Loucy (cell line): Measurements from ENCODE around the gene CDH4.

ENCODE experiments used
- H2AFZ ChIP-seq: fragments of 200-600 bp; sonication (generic); 2 replicates; pipeline ENCODE4 v1.6.0; 2016; ENCODE audit warnings: antibody characterized with exemption, mild to moderate bottlenecking, low read length, moderate library complexity
- H3F3A ChIP-seq: fragments of 200-600 bp; 2 replicates; pipeline ENCODE4 v1.6.0; 2016; ENCODE audit warnings: antibody characterized with exemption, low read depth, mild to moderate bottlenecking
- H3K27me3 ChIP-seq: fragments of 200-600 bp; sonication (generic); 2 replicates; pipeline ENCODE4 v1.6.1; 2014; ENCODE audit warnings: low read length, mild to moderate bottlenecking; ENCODE audit not compliant: insufficient read depth, poor library complexity, severe bottlenecking
- H3K36me3 ChIP-seq: fragments of 200-600 bp; sonication (generic); 2 replicates; pipeline ENCODE4 v1.6.1; 2016; ENCODE audit warnings: low read length; ENCODE audit not compliant: insufficient read depth
- H3K4me1 ChIP-seq: fragments of 200-600 bp; sonication (generic); 2 replicates; pipeline ENCODE4 v1.5.1; 2014; ENCODE audit warnings: low read length, mild to moderate bottlenecking; ENCODE audit not compliant: insufficient read depth, poor library complexity, severe bottlenecking
- H3K4me2 ChIP-seq: fragments of 200-600 bp; sonication (generic); 2 replicates; pipeline ENCODE4 v1.6.0; 2014; ENCODE audit warnings: antibody characterized with exemption, low read length, low read depth, mild to moderate bottlenecking; ENCODE audit not compliant: poor library complexity, severe bottlenecking
- H3K4me3 ChIP-seq: fragments of 200-600 bp; sonication (generic); 2 replicates; pipeline ENCODE4 v1.5.1; 2014; ENCODE audit warnings: low read length, mild to moderate bottlenecking, mixed read lengths; ENCODE audit not compliant: poor library complexity, severe bottlenecking
- H3K79me2 ChIP-seq: fragments of 200-600 bp; sonication (generic); 2 replicates; pipeline ENCODE4 v1.6.1; 2014; ENCODE audit warnings: low read length; ENCODE audit not compliant: insufficient read depth
- H3K9ac ChIP-seq: fragments of 200-600 bp; sonication (generic); 2 replicates; pipeline ENCODE4 v1.6.0; 2014; ENCODE audit warnings: mild to moderate bottlenecking, low read depth, low read length, moderate library complexity; ENCODE audit not compliant: poor library complexity, severe bottlenecking
- H3K9me2 ChIP-seq: fragments of 200-600 bp; sonication (generic); replicated peaks from 2 replicates; pipeline ENCODE4 v1.6.1; 2016; ENCODE audit warnings: low read depth, low read length, mixed read lengths
- H3K9me3 ChIP-seq: fragments of 200-600 bp; sonication (generic); 2 replicates; pipeline ENCODE4 v1.6.1; 2014; ENCODE audit warnings: mild to moderate bottlenecking, antibody characterized with exemption, low read length, low read depth; ENCODE audit not compliant: insufficient read depth
- H4K20me1 ChIP-seq: fragments of 200-600 bp; sonication (generic); 2 replicates; pipeline ENCODE4 v1.6.0; 2014; ENCODE audit warnings: antibody characterized with exemption, low read length, mild to moderate bottlenecking; ENCODE audit not compliant: insufficient read depth, poor library complexity, severe bottlenecking
- EZH2phosphoT487 ChIP-seq: fragments of 200-600 bp; IDR thresholded peaks from 2 replicates; pipeline ENCODE4 v1.6.1; 2018; ENCODE audit warnings: antibody characterized with exemption, mild to moderate bottlenecking, moderate library complexity, borderline replicate concordance
- TF ChIP-seq, protein P1 (sequence below): fragments of 200-600 bp; sonication (generic); conservative IDR thresholded peaks from 2 replicates; pipeline ENCODE4 v1.5.1; 2014; ENCODE audit warnings: mild to moderate bottlenecking, antibody characterized with exemption, low read length

CDH4 gene

DNA sequence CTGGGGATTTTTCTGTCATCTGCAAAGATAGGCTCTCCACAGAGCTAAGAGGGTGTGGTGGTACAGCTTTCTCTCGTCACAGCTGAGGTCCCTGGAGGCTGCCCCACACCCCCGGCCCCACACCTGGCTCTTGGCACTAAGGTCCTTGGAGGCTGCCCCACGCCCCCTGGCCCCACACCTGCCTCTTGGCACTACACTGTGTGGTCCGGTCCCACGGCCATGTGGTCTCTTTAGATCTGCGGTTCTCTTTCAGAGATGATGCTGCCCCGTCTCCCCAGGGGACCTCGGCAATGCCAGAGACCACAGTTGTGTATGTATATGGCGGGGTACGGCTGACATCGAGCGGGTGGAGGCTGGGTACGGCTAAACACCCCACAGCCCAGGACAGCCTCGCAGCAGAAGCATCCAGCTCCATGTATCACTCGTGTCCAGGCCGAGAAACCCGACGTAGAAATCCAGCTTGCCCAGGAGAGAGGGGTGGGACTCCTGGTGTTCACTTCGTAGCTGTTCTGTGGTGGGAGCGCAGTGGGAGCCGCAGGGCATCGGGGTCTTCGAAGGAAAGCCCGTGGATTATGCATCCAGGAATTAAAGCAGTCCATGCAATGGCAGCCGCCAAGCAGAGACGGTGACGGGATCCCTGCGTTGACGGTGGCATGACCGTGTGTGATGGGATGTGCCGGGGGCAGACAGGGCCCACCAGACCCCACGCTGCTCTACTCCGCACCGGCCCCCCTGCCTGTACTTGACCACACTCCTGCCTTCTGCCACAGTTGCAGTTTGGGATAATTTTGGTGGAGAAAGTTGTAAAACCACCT is 292.1 kb downstream of the CDH4 start:
- Histone ChIP-seq H3K36me3 (no peaks in the 10 kb centered on the region), H4K20me1 (peaks cover 9% of the 10 kb centered on the region), H3K9ac (no peak overlapping the region), H3K4me2 (no peak overlapping the region), H3K4me1 (no peaks in the 10 kb centered on the region), H3K9me3 (no peaks in the 10 kb centered on the region), H2AFZ (no peak overlapping the region), H3K27me3 (no peaks in the 10 kb centered on the region), H3F3A (no peaks in the 10 kb centered on the region), H3K4me3 (no peak overlapping the region), H3K9me2 (no peaks in the 10 kb centered on the region), H3K79me2 (peaks cover 8% of the 10 kb centered on the region; the same call in 1 of the 2 replicates)
- TF ChIP-seq EZH2phosphoT487, result no peak
- TF ChIP-seq, protein P1, sequence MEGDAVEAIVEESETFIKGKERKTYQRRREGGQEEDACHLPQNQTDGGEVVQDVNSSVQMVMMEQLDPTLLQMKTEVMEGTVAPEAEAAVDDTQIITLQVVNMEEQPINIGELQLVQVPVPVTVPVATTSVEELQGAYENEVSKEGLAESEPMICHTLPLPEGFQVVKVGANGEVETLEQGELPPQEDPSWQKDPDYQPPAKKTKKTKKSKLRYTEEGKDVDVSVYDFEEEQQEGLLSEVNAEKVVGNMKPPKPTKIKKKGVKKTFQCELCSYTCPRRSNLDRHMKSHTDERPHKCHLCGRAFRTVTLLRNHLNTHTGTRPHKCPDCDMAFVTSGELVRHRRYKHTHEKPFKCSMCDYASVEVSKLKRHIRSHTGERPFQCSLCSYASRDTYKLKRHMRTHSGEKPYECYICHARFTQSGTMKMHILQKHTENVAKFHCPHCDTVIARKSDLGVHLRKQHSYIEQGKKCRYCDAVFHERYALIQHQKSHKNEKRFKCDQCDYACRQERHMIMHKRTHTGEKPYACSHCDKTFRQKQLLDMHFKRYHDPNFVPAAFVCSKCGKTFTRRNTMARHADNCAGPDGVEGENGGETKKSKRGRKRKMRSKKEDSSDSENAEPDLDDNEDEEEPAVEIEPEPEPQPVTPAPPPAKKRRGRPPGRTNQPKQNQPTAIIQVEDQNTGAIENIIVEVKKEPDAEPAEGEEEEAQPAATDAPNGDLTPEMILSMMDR, result no peak

DNA sequence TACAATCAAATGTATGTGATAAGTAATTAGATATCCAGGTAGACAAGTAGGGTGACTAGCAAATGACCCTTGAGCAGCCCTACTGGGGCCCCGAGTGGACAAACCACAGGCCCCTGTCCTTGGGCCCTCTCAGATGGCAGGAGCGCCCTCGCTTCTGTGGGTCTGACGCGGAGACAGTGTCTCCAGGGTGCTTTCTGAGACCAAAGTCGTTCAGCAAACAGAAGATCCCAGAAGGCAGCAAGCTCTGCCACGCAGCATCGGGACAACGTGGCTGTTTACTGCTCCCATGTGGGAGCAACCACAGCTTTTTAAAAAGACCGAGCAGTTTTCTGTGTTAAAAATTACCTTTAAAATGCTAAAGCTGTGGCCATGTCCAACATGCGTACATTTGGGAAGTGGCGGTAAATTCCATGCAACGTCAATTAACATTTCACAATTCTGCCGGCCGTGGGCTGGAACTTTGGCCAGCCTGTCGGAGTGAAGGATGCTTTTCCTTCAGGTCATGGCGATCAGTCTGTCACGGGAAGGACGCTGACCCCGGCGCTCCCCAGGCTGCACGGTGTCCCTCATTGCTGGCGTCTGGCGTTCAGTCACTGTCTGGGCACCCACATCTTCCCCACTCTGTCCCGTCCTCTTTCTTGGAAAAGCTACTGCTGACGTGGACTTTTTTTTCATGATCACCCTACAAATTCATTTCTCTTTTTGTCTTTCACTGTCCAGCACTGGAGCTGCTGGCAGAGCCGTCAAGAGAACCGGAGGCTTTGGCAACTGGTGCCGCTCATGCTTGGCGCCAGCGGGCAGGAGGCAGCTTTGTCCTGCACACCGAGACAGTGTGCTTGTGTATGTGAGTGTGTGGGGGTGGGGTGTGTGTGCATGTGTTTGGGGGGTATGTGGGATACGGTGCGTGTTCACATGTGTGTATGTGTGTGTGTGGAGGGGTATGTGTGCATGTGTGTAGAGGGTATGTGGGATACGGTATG is 293.1 kb downstream of the CDH4 start:
- Histone ChIP-seq H3K79me2 (peaks cover 8% of the 10 kb centered on the region; the same call in 1 of the 2 replicates), H3K27me3 (no peaks in the 10 kb centered on the region), H3K9me3 (no peaks in the 10 kb centered on the region), H3K36me3 (no peaks in the 10 kb centered on the region), H3K9me2 (no peaks in the 10 kb centered on the region), H3K4me1 (no peaks in the 10 kb centered on the region), H2AFZ (no peak overlapping the region), H3K4me2 (no peak overlapping the region), H3F3A (no peaks in the 10 kb centered on the region), H3K4me3 (no peak overlapping the region), H3K9ac (no peak overlapping the region), H4K20me1 (peaks cover 9% of the 10 kb centered on the region)
- TF ChIP-seq EZH2phosphoT487, result no peak
- TF ChIP-seq, protein P1, result no peak

DNA sequence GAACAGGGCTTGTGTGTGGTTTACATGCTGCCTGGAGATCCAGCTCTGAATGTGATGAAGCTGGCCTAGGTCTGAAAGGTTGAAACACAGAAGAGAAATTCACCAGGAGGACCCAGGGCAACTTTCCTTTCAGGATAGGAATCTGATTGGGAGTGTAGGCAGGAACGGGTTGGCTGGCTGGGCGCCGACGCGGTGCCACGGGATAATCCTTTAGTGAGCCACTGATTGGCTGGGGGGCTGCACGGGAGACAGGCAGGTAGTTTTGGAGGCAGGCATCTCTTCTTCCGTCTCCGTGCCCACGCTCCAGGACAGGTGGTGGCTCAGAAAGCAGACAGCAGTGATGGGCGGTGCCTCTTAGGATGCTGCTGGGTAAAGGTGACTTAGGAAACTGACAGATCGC is 294.6 kb downstream of the CDH4 start:
- Histone ChIP-seq H4K20me1 (peaks cover 9% of the 10 kb centered on the region), H2AFZ (no peak overlapping the region), H3K27me3 (no peaks in the 10 kb centered on the region), H3K9ac (no peak overlapping the region), H3K4me2 (no peak overlapping the region), H3K4me1 (no peaks in the 10 kb centered on the region), H3K4me3 (no peak overlapping the region), H3K36me3 (no peaks in the 10 kb centered on the region; the same call in 1 of the 2 replicates), H3K9me2 (no peaks in the 10 kb centered on the region), H3K79me2 (peaks cover 8% of the 10 kb centered on the region; the same call in 1 of the 2 replicates), H3K9me3 (no peaks in the 10 kb centered on the region), H3F3A (no peaks in the 10 kb centered on the region)
- no peak for TF ChIP-seq EZH2phosphoT487
- TF ChIP-seq, protein P1, result no peak
